Muscle of leg (tissue), 11 donors: ENCODE measurements around the gene C20orf173. TPM values are rescaled to one million over a fixed set of nuclear protein-coding genes. Genes with fewer than 3 reads are reported as not detected.
"Not testable (repeated sequence)": the region's sequence is repeated elsewhere in the genome, so short reads cannot be mapped to it uniquely, and the experiment has no call there.

Experiments
- DNase-seq: peaks from one replicate; pipeline ENCODE4 v3.0.0; 2013
- H3K27ac ChIP-seq: one replicate; pipeline ENCODE4 v1.5.1; 2013; ENCODE audit warnings: mild to moderate bottlenecking, low read length, control low read depth
- H3K27me3 ChIP-seq: one replicate; pipeline ENCODE4 v1.6.1; 2013; ENCODE audit warnings: low read length; ENCODE audit not compliant: control insufficient read depth, insufficient read depth
- H3K36me3 ChIP-seq: one replicate; pipeline ENCODE4 v1.6.1; 2013; ENCODE audit warnings: low read length; ENCODE audit not compliant: control insufficient read depth, insufficient read depth
- H3K4me1 ChIP-seq: one replicate; pipeline ENCODE4 v1.6.1; 2013; ENCODE audit warnings: low read length; ENCODE audit not compliant: control insufficient read depth, insufficient read depth
- H3K4me3 ChIP-seq: one replicate; pipeline ENCODE4 v1.5.1; 2013; ENCODE audit warnings: low read length, control low read depth
- H3K9me3 ChIP-seq: replicated peaks from 2 replicates; pipeline ENCODE4 v1.6.1; 2013; ENCODE audit warnings: low read depth, low read length; ENCODE audit not compliant: control insufficient read depth
- WGBS: methylation state at CpG from one replicate; pipeline ENCODE4 v1.1.5; 2013; ENCODE audit warnings: missing lambda C conversion rate; ENCODE audit not compliant: insufficient coverage; 5-methylcytosine and 5-hydroxymethylcytosine counted together
- polyA plus RNA-seq, 8 donors: library from polyadenylated mRNA; unstranded; fragments of 120-200 nt; gene quantifications; one replicate each; pipeline versions ENCODE4 v1.2.1 to v1.2.3, GENCODE V29; 2013; ENCODE audit warnings: inconsistent platforms in 1 of 8, low replicate concordance in 1 of 8; ENCODE audit not compliant: insufficient read length in 8 of 8, insufficient read depth in 1 of 8
- total RNA-seq: library from RNA; stranded (reverse); fragments of 120-200 nt; gene quantifications from one replicate; pipeline ENCODE4 v1.2.4, GENCODE V29; 2013

The C20orf173 gene
- total and polyA plus RNA-seq, 9 donors, result not detected

- Histone ChIP-seq H3K4me3 (no peak overlapping the region), H3K9me3 (no peaks in the 10 kb centered on the region), H3K36me3 (peaks cover 90% of the 10 kb centered on the region), H3K4me1 (peaks cover 6% of the 10 kb centered on the region), H3K27me3 (no peaks in the 10 kb centered on the region), H3K27ac (no peak overlapping the region)
- 80% methylated on average over 1 of the region's 3 CpGs for WGBS
- no peak for DNase-seq
These were observed 23.5 kb upstream of the C20orf173 start for GRCh38 chr20:35552914-35553313.

DNA sequence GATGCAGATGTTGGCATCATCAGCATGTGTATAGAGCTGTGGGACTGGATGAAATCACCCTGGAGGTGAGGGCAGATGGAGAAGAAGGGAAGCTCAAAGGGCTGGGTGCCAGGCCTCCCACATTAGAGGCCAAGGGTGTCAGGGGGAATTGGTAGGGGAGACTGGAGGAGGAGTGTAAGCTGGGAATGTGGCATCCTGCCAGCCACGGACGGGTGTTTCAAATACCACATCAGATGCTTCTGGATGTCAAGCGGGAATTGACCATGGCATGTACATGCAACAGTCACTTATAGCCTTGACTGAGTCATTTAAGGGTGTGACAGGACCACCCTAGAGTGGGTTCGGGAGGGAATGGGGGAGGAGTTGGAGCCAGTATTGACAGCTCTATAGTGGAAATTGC, 22.1 kb upstream of the C20orf173 start:
- Histone ChIP-seq H3K9me3 (no peaks in the 10 kb centered on the region), H3K4me3 (no peak overlapping the region), H3K27ac (no peak overlapping the region), H3K27me3 (no peaks in the 10 kb centered on the region), H3K36me3 (peaks cover 87% of the 10 kb centered on the region), H3K4me1 (peaks cover 6% of the 10 kb centered on the region)
- DNase-seq, result peak; percentile 42
- 47% methylated on average over 3 of the region's 4 CpGs for WGBS

DNA sequence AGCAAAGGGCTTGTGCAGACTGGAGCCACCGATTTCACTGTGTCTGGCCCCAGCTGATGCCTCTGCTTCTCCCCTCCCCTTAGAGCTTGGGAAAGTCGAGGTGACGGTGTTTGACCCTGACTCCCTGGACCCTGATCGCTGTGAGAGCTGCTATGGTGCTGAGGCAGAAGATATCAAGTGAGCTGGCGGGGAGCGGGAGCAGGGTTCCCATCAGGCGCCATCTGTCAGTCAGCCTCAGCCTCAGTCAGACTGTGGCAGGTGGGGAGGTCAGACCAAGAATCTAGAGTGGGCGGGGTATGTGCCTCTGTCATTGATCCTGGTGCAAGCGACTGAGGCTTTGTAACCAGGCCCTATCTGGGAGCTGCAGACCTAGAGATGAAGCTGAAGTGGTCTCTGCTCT, 17.9 kb upstream of the C20orf173 start:
- no peak overlapping the region for H3K27ac ChIP-seq
- WGBS, result 86% methylated on average over 6 of the region's 9 CpGs
- no peak for DNase-seq
- H3K27me3 ChIP-seq, result no peaks in the 10 kb centered on the region
- H3K4me3 ChIP-seq, result no peak overlapping the region
- H3K36me3 ChIP-seq, result peaks cover 67% of the 10 kb centered on the region
- H3K9me3 ChIP-seq, result no peaks in the 10 kb centered on the region
- peaks cover 5% of the 10 kb centered on the region for H3K4me1 ChIP-seq

DNA sequence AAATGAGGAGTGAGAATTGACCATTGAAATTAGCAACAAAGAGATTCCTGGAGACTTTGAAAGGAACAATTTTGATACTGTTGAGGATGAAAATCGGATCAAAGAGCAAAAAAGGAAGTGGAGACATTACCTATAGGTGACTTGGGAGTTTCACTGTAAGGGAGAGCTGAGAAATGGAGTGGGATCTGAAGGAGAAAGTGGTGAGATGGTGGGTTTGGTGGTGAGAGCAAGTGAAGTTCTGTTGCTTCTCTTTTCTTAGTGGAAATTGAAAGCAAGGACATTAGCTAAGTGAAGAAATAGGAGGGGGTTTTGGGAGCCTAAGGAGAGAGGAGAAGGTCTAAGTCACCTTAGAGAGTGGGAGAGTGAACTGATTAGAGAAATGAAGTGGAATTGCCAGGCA, 16.7 kb upstream of the C20orf173 start:
- Histone ChIP-seq H3K4me1 (peaks cover 10% of the 10 kb centered on the region), H3K4me3 (no peak overlapping the region), H3K36me3 (peaks cover 56% of the 10 kb centered on the region), H3K27ac (no peak overlapping the region), H3K9me3 (no peaks in the 10 kb centered on the region), H3K27me3 (no peaks in the 10 kb centered on the region)
- no peak for DNase-seq
- WGBS, result 91% methylated on average over 1 of the region's 1 CpG

GRCh38 chr20:35544941-35545340, 15.5 kb upstream of the C20orf173 start:
- 100% methylated on average over 1 of the region's 7 CpGs for WGBS
- DNase-seq, H3K4me3 ChIP-seq, H3K9me3 ChIP-seq, H3K27me3 ChIP-seq, H3K27ac ChIP-seq: not testable (repeated sequence)
- H3K4me1 ChIP-seq, result peaks cover 11% of the 10 kb centered on the region
- peaks cover 47% of the 10 kb centered on the region for H3K36me3 ChIP-seq

- no peak overlapping the region for H3K4me3 ChIP-seq
- peaks cover 11% of the 10 kb centered on the region for H3K4me1 ChIP-seq
- no peak overlapping the region for H3K27ac ChIP-seq
- no peaks in the 10 kb centered on the region for H3K27me3 ChIP-seq
- DNase-seq, result no peak
- WGBS, result 93% methylated on average over 15 of the region's 16 CpGs
- no peaks in the 10 kb centered on the region for H3K9me3 ChIP-seq
- H3K36me3 ChIP-seq, result peaks cover 44% of the 10 kb centered on the region
These were observed 15.0 kb upstream of the C20orf173 start for GRCh38 chr20:35544436-35544835.

- DNase-seq, result no peak
- no peak overlapping the region for H3K27ac ChIP-seq
- H3K4me3 ChIP-seq, result no peak overlapping the region
- H3K36me3 ChIP-seq, result peaks cover 31% of the 10 kb centered on the region
- H3K27me3 ChIP-seq, result no peaks in the 10 kb centered on the region
- WGBS, result no CpG with 5 or more reads among the region's 1 CpG
- H3K9me3 ChIP-seq, result no peaks in the 10 kb centered on the region
- peaks cover 11% of the 10 kb centered on the region for H3K4me1 ChIP-seq
These were observed 13.5 kb upstream of the C20orf173 start for GRCh38 chr20:35542990-35543389.

- no peaks in the 10 kb centered on the region for H3K27me3 ChIP-seq
- H3K4me3 ChIP-seq, result peak within 1 kb of the TSS; percentile 89
- H3K27ac ChIP-seq, result peak within 1 kb of the TSS; percentile 56
- peak; percentile 98 for DNase-seq
- H3K9me3 ChIP-seq, result no peaks in the 10 kb centered on the region
- WGBS, result 2% methylated on average over 53 of the region's 57 CpGs
- peaks cover 11% of the 10 kb centered on the region for H3K4me1 ChIP-seq
- H3K36me3 ChIP-seq, result peaks cover 24% of the 10 kb centered on the region
These were observed 12.6 kb upstream of the C20orf173 start, which contains the start of gene ERGIC3 for GRCh38 chr20:35541783-35542662. TSS of gene ERGIC3 (plus strand) at chr20:35542078. CDS start at chr20:35542098, 20 bp downstream.

DNA sequence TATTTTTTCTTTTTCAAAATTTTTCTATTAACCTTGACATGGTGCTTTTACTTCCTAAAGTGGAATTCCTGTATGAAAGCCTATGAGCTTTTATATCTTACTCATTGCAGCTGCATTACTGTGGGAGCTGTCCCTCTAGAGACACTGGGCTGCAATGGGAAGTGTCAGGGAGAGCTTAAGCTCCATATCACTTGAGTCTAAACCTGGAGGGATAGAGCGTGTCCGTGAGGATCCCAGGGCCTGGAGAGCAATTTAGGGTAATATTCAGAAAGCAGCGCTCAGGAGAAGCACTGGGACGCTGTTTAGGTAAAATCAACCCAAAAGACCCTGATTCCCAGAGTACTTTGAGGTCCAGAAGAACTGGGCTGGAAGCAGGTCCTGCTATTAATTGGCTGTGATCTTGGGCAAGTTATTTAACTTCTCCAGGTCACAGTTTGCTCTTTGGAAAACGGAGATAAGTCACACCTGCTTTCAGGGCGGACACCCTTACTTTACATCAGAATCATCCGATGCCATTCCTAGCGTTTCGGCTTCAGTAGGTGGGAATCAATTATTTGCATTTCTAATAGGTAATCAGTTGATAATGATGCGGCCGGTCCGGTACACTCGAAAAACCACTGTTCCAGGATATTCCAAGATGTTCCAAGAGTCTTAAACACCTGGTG, 11.8 kb upstream of the C20orf173 start:
- Histone ChIP-seq H3K4me3 (peak overlapping the region; percentile 89), H3K9me3 (no peaks in the 10 kb centered on the region), H3K27ac (no peak overlapping the region), H3K27me3 (no peaks in the 10 kb centered on the region), H3K4me1 (peaks cover 11% of the 10 kb centered on the region), H3K36me3 (peaks cover 18% of the 10 kb centered on the region)
- no peak for DNase-seq
- WGBS, result 0% methylated on average over 4 of the region's 13 CpGs

DNA sequence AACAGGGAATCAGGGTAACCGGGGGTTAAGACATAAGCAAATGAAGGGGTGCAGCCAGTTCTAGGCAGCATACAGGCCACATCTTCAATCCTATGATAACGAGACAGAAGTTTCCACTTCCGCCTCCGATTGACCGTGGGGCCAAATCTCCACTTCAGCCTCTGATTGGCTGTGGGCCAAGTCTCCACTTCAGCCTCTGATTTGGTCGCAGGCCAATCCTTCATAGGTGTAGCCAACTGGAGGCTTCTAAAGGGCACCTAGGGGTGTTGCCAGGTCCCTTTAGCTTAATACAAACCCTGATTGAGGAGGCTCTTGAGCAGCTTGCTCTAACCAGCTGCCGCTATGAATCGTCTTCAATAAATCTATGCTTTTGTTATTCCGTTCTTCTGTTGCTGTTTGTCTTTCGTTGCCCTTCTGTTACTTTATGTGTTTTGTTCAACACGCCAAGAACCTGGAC, 10.3 kb upstream of the C20orf173 start:
- Histone ChIP-seq H3K27me3 (no peaks in the 10 kb centered on the region), H3K4me1 (peaks cover 11% of the 10 kb centered on the region), H3K4me3 (no peak overlapping the region), H3K27ac (no peak overlapping the region), H3K9me3 (no peaks in the 10 kb centered on the region), H3K36me3 (peaks cover 12% of the 10 kb centered on the region)
- WGBS, result 31% methylated on average over 5 of the region's 11 CpGs
- DNase-seq, result peak; percentile 55
